Neural progenitor cell (in vitro differentiated cells): ENCODE measurements around the gene NDUFB6.

Experiments used
- EZH2 ChIP-seq: fragments of 200-600 bp; sonication (generic); IDR thresholded peaks from 2 replicates; pipeline ENCODE4 v1.6.1; 2017; ENCODE audit warnings: antibody characterized with exemption, mild to moderate bottlenecking, moderate library complexity
- TF ChIP-seq, protein P1 (sequence below): fragments of 200-600 bp; sonication (generic); IDR thresholded peaks from 2 replicates; pipeline ENCODE4 v1.5.1; 2017; ENCODE audit warnings: antibody characterized with exemption, mild to moderate bottlenecking

DNA sequence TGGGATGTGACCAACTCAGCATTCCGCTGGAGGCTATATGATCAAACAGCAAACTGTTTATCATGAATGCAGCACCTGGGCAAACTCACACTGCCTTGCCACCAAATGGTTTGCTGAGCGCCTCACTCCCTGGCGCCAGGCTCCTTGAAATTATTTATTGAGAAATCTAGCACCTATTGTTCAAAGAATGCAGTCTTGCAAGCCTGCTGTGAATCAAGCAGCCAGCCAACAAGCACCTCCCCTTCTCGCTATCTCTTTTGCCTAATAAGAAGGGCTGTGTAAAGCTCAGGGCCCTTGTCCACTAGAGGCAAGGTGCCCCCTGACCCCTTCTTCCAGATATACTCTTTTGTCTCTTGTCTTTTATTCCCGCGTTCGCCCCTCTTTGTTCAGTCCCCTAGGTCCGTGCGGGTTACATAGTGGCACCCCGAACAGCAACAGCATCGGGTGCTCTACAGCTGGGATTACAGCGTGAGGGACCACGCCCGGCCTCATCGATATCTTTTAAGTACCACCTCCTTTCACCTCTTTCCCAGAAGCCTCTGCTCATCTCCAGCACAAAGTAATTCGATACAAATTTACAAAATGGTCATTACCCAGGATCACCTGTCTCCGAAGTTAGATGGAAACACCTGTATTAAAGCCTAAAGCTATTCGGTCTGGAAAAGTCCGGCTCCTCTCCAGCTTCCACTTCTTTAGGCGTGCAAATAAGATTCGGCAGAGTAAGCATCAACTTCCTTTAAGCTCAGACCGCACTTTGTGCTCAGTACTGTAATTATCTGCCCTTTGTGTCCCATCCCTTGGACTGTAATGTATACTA lies 47.9 kb downstream of the NDUFB6 start:
- TF ChIP-seq, protein P1, sequence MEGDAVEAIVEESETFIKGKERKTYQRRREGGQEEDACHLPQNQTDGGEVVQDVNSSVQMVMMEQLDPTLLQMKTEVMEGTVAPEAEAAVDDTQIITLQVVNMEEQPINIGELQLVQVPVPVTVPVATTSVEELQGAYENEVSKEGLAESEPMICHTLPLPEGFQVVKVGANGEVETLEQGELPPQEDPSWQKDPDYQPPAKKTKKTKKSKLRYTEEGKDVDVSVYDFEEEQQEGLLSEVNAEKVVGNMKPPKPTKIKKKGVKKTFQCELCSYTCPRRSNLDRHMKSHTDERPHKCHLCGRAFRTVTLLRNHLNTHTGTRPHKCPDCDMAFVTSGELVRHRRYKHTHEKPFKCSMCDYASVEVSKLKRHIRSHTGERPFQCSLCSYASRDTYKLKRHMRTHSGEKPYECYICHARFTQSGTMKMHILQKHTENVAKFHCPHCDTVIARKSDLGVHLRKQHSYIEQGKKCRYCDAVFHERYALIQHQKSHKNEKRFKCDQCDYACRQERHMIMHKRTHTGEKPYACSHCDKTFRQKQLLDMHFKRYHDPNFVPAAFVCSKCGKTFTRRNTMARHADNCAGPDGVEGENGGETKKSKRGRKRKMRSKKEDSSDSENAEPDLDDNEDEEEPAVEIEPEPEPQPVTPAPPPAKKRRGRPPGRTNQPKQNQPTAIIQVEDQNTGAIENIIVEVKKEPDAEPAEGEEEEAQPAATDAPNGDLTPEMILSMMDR = no peak
- TF ChIP-seq EZH2 = no peak
